HEK293T (cell line): ENCODE measurements around the gene CCDC141.
A peak's percentile ranks its signal among the peaks of the same experiment; 100 is the strongest.

Experiments
- CTCF ChIA-PET: fragments of 350-600 bp; formaldehyde crosslinking; extraction: SDS; loops from one replicate; lab custom pipeline; 2021; ENCODE audit warnings: antibody characterized with exemption, inconsistent platforms; lab: Yijun Ruan, JAX
- POLR2A ChIA-PET: fragments of 350-600 bp; formaldehyde crosslinking; extraction: SDS; loops from one replicate; lab custom pipeline; 2020; ENCODE audit warnings: antibody characterized with exemption, inconsistent platforms; lab: Yijun Ruan, JAX
- DNase-seq: peaks from one replicate; pipeline ENCODE4 v3.0.0; 2012; ENCODE audit warnings: mixed read lengths; ENCODE audit errors: extremely low spot score
- ARNT ChIP-seq: fragments of 450-650 bp; IDR thresholded peaks from 2 replicates; pipeline ENCODE4 v1.6.1; 2017; ENCODE audit warnings: mild to moderate bottlenecking
- BHLHE40 ChIP-seq: fragments of 450-650 bp; IDR thresholded peaks from 2 replicates; pipeline ENCODE4 v1.6.1; 2016; ENCODE audit warnings: mild to moderate bottlenecking, moderate library complexity, borderline replicate concordance
- CTBP1 ChIP-seq: fragments of 450-650 bp; IDR thresholded peaks from 2 replicates; pipeline ENCODE4 v1.6.1; 2016; ENCODE audit warnings: borderline replicate concordance
- ELF4 ChIP-seq: fragments of 450-650 bp; IDR thresholded peaks from 2 replicates; pipeline ENCODE4 v1.6.1; 2017; ENCODE audit warnings: antibody characterized with exemption
- FOXA1 ChIP-seq: fragments of 450-650 bp; IDR thresholded peaks from 2 replicates; pipeline ENCODE4 v1.6.1; 2016; ENCODE audit warnings: mild to moderate bottlenecking
- FOXK2 ChIP-seq: fragments of 450-650 bp; IDR thresholded peaks from 2 replicates; pipeline ENCODE4 v1.6.1; 2016; ENCODE audit warnings: mild to moderate bottlenecking
- FOXM1 ChIP-seq: fragments of 450-650 bp; IDR thresholded peaks from 2 replicates; pipeline ENCODE4 v1.6.1; 2017; ENCODE audit warnings: mild to moderate bottlenecking, borderline replicate concordance
- HDGF ChIP-seq: fragments of 450-650 bp; IDR thresholded peaks from 2 replicates; pipeline ENCODE4 v1.6.1; 2017; ENCODE audit warnings: antibody characterized with exemption, borderline replicate concordance
- L3MBTL2 ChIP-seq: fragments of 450-650 bp; conservative IDR thresholded peaks from 2 replicates; pipeline ENCODE4 v1.6.1; 2016; ENCODE audit warnings: mild to moderate bottlenecking
- LEF1 ChIP-seq: fragments of 450-650 bp; IDR thresholded peaks from 2 replicates; pipeline ENCODE4 v1.6.1; 2017; ENCODE audit warnings: mild to moderate bottlenecking, borderline replicate concordance
- NFRKB ChIP-seq: fragments of 450-650 bp; IDR thresholded peaks from 2 replicates; pipeline ENCODE4 v1.6.1; 2016; ENCODE audit warnings: mild to moderate bottlenecking, moderate library complexity
- SP1 ChIP-seq: fragments of 450-650 bp; IDR thresholded peaks from 2 replicates; pipeline ENCODE4 v1.6.1; 2017
- SUZ12 ChIP-seq: fragments of 450-650 bp; IDR thresholded peaks from 2 replicates; pipeline ENCODE4 v1.6.1; 2016; ENCODE audit warnings: mild to moderate bottlenecking
- TARDBP ChIP-seq: fragments of 450-650 bp; IDR thresholded peaks from 2 replicates; pipeline ENCODE4 v1.6.1; 2016
- ZNF384 ChIP-seq: fragments of 450-650 bp; IDR thresholded peaks from 2 replicates; pipeline ENCODE4 v1.6.1; 2016
- TF ChIP-seq, protein P1 (sequence below): fragments of 450-650 bp; IDR thresholded peaks from 2 replicates; pipeline ENCODE4 v1.6.1; 2016

The CCDC141 gene

DNA sequence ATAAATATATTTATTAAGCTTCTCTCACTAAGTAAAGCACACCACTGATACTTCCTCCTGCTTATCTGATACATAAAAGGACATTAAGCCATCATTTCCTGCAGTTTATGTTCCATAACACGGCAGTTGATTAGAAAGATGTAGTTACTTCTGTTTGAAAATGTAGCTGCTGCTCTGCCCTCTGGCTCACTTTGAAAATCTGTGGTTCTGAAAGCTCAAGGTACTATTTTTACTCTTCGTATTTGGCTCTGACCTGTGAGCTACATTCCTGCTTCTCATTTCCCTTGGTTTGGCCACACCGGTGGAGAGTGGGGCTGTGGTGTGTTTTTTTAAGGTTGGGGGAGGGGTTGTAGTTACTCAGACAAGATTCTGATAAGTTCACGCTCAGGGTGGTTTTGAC is 229.9 kb downstream of the CCDC141 start:
- ChIA-PET CTCF (no interaction called here), POLR2A (no interaction called here)
- no peak for DNase-seq
- TF ChIP-seq BHLHE40 (no peak), LEF1 (no peak), FOXK2 (no peak), FOXA1 (no peak), ZNF384 (no peak), SUZ12 (no peak), NFRKB (no peak), TARDBP (no peak), ELF4 (no peak), FOXM1 (no peak), CTBP1 (no peak), SP1 (no peak), HDGF (no peak), ARNT (no peak), L3MBTL2 (no peak)
- TF ChIP-seq, protein P1, sequence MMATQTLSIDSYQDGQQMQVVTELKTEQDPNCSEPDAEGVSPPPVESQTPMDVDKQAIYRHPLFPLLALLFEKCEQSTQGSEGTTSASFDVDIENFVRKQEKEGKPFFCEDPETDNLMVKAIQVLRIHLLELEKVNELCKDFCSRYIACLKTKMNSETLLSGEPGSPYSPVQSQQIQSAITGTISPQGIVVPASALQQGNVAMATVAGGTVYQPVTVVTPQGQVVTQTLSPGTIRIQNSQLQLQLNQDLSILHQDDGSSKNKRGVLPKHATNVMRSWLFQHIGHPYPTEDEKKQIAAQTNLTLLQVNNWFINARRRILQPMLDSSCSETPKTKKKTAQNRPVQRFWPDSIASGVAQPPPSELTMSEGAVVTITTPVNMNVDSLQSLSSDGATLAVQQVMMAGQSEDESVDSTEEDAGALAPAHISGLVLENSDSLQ: no peak

DNA sequence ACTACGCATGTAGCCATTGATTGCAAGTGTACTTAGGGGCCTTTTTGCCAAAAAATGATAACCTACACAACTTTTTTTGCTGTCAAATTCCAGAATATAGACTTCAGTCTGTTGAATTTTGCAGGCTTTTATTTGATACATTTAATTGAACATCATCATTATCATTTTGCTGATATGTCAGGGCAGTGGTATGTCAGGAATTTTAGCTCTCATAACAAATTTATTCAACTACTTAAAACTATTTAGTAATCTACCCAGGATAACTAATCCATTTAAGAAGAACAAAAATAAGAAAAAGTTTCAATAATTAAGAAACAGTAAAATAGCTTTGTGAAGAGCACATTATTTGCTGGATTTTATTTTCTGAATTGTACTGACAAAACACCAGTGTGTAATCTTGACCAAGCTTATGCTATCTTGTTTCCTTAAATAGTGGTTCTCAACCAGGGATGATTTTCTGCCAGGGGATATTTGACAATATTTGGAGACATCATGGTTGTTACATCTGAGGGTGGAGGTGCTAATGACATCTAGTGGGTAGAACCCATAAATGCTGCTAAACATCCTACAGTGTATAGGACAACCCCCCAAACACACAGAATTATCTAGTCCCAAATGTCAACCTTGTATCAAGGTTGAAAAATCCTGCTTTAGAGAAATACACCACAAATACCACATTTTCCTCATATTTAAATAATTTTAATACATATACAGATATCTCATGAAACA is 230.6 kb downstream of the CCDC141 start:
- ChIA-PET CTCF (no interaction called here), POLR2A (no interaction called here)
- DNase-seq: no peak
- no peak for TF ChIP-seq ELF4
- no peak for TF ChIP-seq FOXM1
- TF ChIP-seq, protein P1: no peak
- no peak for TF ChIP-seq BHLHE40
- TF ChIP-seq FOXA1: no peak
- TF ChIP-seq CTBP1: no peak
- no peak for TF ChIP-seq HDGF
- no peak for TF ChIP-seq TARDBP

DNA sequence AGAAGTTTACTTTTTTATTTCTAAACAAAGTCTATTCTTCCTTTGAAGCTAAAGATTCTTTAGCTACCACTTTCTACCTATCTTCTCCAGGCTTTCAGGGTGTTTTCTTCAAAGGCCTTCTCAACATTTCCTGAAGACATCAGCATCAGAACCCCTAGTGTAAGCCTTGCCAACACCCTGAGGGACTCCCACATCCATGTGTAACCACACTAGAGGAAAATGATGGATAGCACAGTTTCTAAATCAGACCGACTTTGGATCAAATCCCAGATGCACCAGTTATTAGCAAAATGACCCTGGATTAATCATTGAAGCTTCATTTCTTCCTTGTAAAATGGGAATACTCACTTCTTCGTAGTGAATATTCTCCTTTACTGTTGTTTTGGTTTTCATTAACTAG is 238.0 kb downstream of the CCDC141 start:
- ChIA-PET POLR2A (no interaction called here), CTCF (no interaction called here)
- no peak for DNase-seq
- TF ChIP-seq FOXK2 (no peak), L3MBTL2 (no peak), NFRKB (no peak), FOXA1 (no peak)

DNA sequence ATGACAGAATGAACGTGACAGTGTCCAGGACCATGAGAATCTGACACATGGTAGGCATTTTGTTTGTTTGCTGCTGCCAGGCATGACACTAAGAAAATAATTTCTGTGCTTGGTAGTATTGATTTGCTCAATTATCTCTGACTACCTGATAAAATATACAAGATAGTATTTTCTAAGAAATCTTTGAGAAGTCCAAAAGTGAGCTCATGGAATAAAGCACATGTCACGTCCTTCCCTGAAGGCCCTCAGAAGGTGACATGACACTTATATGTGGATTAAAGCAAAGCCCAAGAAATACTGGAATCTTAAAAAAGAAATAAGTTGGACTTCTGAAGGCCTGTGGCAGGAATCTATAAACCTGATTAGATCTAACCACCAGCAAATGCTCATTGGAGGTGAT is 238.9 kb downstream of the CCDC141 start:
- ChIA-PET CTCF (no interaction called here), POLR2A (no interaction called here)
- no peak for DNase-seq
- TF ChIP-seq SUZ12 (no peak), LEF1 (no peak)

DNA sequence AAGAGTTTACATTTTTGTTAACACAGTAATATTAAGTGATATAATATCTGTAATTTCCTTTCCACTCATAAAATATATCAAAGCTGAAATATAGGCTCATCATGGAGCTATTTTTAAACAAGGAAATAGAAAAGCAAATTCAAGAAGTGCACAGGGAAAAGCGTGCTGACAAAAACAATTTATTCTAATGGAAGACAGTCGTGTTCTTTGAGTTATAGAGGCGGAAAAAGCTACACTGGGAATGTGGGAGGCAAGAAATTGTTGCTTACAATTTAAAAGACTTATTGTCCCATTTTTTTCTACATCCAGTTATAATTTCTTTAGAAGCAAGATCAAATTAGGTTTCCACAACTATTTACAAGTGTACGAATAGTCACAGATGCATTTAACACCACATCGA is 239.5 kb downstream of the CCDC141 start:
- DNase-seq: no peak
- POLR2A ChIA-PET: no interaction called here
- CTCF ChIA-PET: no interaction called here
- no peak for TF ChIP-seq NFRKB
- no peak for TF ChIP-seq TARDBP
- TF ChIP-seq ARNT: no peak
- TF ChIP-seq FOXM1: no peak
- TF ChIP-seq BHLHE40: no peak
- TF ChIP-seq CTBP1: no peak
- TF ChIP-seq L3MBTL2: no peak
- no peak for TF ChIP-seq SP1
- no peak for TF ChIP-seq FOXK2
- no peak for TF ChIP-seq FOXA1

DNA sequence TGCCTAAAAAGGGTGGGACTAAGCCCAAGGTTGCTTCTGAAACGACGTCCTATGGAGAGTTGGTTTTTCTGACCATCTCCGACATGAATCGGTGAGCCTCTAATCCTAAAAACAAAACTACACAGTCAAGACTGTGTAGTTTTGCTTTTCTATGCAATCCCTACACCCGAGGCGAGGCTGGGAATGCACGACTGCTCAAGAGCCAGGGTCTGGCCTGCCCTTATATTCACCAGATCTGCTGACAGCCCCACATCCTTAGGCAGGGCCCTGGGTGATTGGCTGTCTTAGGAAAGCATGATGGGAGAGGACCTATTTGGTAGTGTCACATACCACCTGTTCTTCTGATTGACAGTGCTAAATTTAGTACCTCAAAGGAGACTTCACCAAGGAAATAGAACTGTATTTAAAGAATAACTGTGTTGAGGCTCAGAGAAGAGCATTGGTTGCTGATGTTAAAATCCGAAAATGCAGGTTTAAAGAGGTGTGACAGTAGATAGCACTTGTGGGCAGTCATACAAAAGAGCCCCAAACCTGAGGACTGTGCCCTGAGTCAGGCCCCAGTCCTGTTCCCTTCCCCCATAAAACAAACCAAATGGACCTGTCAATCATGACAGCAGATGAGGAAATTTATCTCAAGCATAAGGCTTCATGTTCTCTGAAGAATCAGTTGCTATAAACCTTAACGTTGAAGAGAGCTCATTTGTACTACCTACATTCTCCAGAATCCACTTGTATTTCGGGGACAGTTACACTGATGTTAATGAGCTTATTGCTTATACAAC is 242.5 kb downstream of the CCDC141 start, which contains the start of gene TTN:
Gene TTN, minus strand, starts transcription at position 197 of the 782 bp plus-strand sequence. CDS start 2,781 bp downstream, outside the sequence.
- CTCF ChIA-PET: no interaction called here
- POLR2A ChIA-PET: no interaction called here
- TF ChIP-seq, protein P1: peak; percentile 23
- TF ChIP-seq TARDBP (no peak), L3MBTL2 (no peak)
- DNase-seq: no peak

DNA sequence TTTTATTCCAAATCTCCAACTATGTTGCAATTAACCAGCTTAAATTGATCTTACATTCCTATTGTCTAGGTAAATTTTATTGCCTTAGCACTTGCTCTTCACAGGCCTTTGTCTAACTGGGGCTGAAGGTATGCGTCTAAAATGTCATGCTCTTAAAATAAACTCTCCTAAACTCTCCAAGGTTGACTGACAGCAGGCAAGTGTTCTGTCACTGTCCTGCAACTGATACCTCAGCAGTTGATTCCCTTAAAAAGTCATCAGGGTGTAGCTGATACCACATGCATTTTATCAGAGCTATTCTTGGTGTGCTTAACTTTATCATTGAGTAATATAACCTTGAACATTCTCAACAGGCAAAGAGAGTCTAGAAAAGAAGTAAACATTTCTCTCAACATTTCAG is 243.4 kb downstream of the CCDC141 start:
- ChIA-PET CTCF (no interaction called here), POLR2A (no interaction called here)
- TF ChIP-seq, protein P1: peak; percentile 33; the same call in 1 of the 2 replicates
- no peak for TF ChIP-seq ELF4
- DNase-seq: no peak
